HG03280 (cell line): Measurements from ENCODE around the gene RPL32.

Source experiments
- ATAC-seq: cut with Tn5 transposase; IDR thresholded peaks from one replicate; pipeline ENCODE4 v1.9.1; 2021; ENCODE audit warnings: mild to moderate bottlenecking, moderate library complexity; ENCODE audit not compliant: unreplicated experiment

RPL32 gene

GRCh38 chr3:12833222-12834161, 7.9 kb downstream of the RPL32 start:
- ATAC-seq: no peak

- no peak for ATAC-seq
Observed at GRCh38 chr3:12832350-12833221, 8.8 kb downstream of the RPL32 start.

- ATAC-seq: no peak
Observed at GRCh38 chr3:12831301-12831866, 10.0 kb downstream of the RPL32 start.

- ATAC-seq: no peak
Observed at GRCh38 chr3:12830785-12831156, 10.6 kb downstream of the RPL32 start.

DNA sequence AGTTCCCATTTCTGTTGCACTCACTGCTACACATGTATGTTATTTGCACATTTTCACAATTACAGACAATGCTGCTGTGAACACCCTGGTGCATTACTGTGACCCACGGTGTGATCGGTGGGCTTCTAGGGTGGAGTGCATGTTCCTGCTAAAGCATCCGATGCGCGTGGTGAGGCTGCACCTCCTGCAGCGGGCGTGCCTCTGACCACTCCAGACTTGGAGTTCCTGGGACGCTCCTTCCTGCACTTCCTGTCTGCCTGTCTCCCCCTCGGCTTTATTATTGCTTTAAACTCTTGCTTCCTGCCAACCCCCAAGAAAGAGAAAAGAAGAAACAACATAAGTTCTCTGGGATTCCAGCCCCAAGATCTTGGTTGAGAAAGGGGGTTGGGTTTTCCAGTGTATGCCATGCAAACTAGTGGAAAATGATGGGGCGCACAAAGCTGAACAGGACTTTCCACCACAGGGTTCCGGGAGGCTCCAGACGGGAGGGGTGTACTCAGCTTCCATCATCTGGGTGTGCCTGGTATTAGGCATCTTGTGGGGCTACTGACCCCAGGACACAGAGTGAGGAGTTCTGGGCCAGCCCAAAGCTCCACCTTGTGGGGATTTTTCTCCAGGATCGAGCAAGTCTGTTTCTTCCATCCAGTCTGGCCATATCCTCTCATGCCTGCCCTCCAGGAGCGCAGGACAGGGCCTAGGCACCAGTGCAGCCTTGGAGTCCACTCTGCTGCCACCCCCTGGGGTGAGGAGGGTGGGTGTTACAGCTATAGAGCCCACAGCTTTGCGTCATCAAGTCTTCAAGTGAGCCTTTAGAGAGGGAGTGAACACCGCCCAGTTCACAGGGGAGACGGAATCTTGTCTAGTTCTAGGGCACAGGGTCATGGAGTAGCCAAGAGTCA, 11.2 kb downstream of the RPL32 start:
- ATAC-seq: no peak

DNA sequence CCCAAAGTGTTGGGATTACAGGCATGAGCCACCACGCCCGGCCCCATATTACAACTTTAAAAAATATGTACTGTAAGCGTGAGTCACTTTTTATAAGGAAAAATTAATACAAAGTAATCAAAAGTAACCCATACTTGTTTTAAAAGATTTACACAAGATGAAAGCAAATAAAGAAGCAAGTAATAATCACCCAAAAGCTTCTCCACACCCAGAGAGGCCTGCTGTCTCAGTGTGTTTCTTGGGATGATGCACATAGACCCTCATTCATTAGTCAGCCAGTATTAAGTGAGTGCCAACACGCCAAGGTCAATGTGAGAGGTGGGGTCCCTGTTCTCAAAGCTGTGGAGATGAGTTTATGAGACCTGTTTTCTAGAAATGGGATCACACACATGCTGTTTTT, 12.0 kb downstream of the RPL32 start:
- no peak for ATAC-seq

GRCh38 chr3:12828751-12829150, 12.6 kb downstream of the RPL32 start:
- ATAC-seq: no peak

DNA sequence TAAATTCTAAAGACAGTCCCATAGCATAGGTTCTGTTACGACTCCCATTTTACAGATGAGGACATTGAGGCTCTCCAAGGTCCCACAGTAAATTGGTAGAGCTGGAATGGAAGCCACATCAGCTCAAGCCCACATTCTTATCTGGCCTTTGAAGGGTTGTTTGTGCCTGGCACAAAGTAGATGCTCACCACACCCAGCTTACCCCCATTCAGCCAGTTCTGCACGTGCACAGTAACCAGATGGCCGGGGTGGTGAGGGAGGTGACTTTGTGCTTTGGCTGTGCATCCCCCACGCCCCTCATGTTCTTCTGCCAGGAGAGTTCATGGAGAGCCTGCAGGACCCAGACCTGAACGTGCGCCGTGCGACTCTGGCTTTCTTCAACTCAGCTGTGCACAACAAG, 16.2 kb downstream of the RPL32 start:
- no peak for ATAC-seq

GRCh38 chr3:12824299-12824698, 17.1 kb downstream of the RPL32 start:
- ATAC-seq: no peak

GRCh38 chr3:12822725-12823373, 18.5 kb downstream of the RPL32 start:
- no peak for ATAC-seq

DNA sequence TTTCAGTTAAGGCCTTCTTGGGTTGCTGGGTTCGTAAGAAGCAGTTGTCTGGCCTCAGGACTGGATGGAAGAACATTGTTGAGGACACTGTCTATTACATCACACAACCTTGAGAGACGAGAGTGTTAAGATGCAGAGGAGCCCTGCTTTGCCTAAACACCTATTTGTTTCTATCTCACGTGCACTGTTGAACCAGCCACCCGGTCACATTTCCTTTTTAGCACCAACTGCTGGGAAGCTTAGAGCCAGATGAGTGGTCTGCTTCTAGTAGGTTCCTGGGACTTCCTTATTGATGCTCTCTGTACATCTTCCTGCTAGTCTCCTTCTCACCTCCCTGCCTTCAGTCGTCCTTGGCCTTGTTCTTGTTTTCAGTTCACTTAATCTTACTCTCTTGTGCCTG, 22.6 kb downstream of the RPL32 start:
- ATAC-seq: no peak

DNA sequence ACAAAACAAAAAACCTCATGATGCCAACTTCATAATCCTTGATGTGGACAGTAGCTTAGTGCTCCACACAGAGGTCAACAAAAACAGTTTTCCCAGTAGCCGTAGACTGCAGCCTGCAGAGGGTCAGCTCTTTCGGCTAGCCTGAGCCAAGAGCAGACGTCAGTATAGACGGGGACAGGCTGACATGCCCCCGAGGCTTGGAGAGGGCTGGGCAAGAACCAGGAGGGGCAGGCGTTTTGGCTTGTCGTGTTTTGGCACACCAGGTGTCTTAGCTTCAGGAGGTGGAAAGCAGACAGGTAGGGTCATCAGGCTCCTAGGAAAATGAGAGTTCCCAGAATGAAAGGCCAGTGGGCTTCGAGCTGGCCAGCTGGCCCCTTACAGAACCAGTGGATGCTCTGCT, 23.1 kb downstream of the RPL32 start:
- ATAC-seq: no peak

DNA sequence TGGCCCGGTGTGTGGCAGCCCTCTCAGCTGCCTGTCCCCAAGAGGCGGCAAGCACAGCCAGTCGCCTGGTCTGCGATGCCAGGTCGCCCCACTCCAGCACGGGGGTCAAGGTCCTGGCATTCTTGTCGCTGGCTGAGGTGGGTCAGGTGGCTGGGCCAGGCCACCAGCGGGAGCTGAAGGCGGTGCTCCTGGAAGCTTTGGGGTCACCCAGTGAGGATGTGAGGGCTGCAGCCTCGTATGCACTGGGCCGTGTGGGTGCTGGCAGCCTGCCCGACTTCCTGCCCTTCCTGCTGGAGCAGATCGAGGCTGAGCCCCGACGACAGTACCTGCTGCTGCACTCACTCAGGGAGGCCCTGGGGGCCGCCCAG, 24.0 kb downstream of the RPL32 start:
- no peak for ATAC-seq

DNA sequence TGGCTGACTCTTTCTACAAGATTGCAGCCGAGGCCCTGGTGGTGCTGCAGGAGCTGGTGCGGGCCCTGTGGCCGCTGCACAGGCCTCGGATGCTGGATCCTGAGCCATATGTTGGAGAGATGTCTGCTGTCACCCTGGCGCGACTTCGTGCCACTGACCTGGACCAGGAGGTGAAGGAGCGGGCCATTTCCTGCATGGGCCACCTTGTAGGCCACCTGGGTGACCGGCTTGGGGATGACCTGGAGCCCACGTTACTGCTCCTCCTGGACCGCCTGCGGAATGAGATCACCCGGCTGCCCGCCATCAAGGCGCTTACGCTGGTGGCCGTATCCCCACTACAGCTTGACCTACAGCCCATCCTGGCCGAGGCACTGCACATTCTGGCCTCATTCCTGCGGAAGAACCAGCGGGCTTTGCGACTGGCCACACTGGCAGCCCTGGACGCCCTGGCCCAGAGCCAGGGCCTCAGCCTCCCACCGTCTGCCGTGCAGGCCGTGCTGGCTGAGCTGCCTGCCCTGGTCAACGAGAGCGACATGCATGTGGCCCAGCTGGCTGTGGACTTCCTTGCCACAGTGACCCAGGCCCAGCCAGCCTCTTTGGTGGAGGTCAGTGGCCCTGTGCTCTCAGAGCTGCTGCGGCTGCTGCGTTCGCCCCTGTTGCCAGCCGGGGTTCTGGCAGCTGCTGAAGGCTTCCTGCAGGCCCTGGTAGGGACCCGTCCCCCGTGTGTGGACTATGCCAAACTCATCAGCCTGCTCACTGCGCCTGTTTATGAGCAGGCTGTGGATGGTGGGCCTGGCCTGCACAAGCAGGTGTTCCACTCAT, 24.6 kb downstream of the RPL32 start:
- ATAC-seq: no peak

DNA sequence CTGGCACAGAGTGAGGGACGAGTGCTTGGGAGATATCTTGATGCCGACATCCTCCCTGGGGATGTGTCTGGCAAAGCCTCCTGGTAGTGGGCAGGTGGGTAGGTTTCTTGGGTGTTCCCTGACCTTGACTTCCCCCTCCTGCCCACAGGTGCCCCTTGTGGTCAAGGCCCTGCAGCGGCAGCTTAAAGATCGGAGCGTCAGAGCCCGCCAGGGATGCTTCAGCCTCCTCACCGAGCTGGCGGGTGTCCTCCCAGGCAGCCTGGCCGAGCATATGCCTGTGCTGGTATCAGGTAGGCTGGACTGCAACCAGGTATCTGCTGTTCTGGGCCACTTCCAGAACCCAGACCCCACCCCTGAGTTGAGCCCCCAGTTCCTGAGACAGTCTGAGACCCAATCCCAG, 25.6 kb downstream of the RPL32 start:
- ATAC-seq: no peak

DNA sequence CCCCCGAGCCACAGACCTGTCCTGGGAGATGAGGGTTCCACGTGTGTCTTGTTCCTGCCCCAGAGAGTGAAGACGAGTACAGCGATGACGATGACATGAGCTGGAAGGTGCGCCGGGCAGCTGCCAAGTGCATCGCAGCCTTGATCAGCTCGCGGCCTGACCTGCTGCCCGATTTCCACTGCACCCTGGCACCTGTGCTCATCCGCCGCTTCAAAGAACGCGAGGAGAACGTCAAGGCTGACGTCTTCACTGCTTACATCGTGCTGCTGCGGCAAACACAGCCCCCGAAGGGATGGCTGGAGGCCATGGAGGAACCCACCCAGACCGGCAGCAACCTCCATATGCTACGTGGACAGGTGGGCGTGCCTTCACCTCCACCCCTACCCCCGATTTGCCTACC, 26.3 kb downstream of the RPL32 start:
- no peak for ATAC-seq

GRCh38 chr3:12813967-12814366, 27.4 kb downstream of the RPL32 start:
- ATAC-seq: no peak

DNA sequence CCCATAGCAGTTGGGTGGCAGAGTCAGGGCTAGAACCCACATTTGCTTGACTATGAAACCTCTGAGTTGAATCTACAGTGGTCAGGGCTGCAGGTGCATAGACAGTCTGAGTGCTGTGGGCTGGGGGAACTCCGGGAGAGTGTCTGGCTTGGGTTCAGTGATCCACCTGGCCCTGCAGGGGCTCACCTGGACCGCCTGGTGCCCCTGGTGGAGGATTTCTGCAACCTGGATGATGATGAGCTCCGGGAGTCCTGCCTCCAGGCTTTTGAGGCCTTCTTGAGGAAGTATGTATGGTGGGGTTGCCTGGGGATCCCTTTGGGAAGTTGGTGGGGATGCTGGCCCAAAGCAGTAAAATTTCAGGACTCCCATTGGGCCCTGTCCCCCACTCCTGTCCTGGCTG, 28.6 kb downstream of the RPL32 start:
- ATAC-seq: no peak

DNA sequence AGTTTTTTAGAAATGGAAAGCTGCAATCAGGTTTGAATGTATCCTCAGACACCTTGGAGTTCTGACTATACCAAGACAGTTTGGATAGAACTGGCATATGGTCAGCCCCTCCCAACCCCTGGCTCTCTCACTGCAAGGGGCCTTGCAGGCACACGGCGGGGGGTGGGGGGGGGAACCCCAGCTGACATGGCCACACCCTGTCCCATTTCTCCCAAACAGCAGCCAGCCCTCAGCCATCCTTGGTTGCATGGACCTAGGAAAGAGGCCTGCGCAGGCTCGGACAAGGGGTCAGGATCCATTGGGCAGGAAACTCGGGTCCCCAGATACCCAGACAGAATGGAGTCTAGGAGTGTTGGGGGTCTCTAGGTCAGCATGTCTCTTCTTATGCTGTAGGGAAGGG, 30.4 kb downstream of the RPL32 start:
- no peak for ATAC-seq
